Measurements from ENCODE around the gene EIF4E1B.

GRCh38 chr5:176639208-176639607 is 8.7 kb downstream of the EIF4E1B start:
- TF ChIP-seq POLR2A (IDR thresholded peaks at IDR 0.05; ENCODE audit: low read depth, low read length) (no peak), POLR2AphosphoS5 (IDR thresholded peaks at IDR 0.05; ENCODE audit: low read depth, low read length) (no peak), TAF1 (IDR thresholded peaks at IDR 0.05; ENCODE audit: borderline replicate concordance, low read depth, low read length) (no peak)

Measured in GM12892 (cell line).